GM18519 (cell line): ENCODE measurements around the gene TRIM29.

ENCODE experiments used
- ATAC-seq: cut with Tn5 transposase; IDR thresholded peaks from one replicate; pipeline ENCODE4 v1.9.1; 2021; ENCODE audit warnings: mild to moderate bottlenecking, moderate library complexity; ENCODE audit not compliant: unreplicated experiment, low FRiP score

Gene TRIM29

GRCh38 chr11:120102050-120102863, 35.7 kb downstream of the TRIM29 start:
- ATAC-seq, result no peak

GRCh38 chr11:120098503-120099020, 39.4 kb downstream of the TRIM29 start:
- no peak for ATAC-seq

DNA sequence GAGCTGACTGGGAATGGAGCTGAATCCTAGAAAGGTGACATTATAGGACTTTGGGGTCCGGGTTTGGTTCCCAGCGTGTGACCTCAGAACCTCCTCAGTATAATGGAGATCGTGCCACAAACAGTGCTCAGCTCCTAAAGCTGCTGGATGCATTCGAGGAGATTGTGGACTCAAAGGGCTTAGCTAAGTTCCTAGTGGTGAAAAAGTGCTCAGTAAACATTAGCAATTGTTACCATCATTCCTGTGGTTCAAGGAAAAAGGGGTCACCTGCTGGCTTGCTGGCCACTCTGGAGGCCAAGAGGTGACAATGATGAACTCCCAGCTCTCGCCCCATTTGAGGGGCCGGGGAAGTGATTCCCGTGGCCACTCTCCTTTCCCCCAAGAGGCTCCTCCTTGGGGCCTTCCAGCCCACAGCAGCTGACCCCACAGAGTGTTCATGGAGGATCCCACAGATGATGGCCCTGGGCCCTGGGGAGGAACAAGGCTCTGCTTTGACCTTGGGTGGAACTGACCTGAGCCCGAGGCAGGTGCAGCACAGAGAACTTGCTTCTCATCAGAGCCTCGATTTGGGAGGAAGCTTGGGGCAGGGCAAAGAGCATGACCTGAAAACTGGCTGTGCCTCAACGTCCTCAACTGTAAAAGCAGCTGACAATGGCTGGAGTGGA, 40.1 kb downstream of the TRIM29 start:
- no peak for ATAC-seq

GRCh38 chr11:120096369-120097191, 41.3 kb downstream of the TRIM29 start:
- no peak for ATAC-seq

DNA sequence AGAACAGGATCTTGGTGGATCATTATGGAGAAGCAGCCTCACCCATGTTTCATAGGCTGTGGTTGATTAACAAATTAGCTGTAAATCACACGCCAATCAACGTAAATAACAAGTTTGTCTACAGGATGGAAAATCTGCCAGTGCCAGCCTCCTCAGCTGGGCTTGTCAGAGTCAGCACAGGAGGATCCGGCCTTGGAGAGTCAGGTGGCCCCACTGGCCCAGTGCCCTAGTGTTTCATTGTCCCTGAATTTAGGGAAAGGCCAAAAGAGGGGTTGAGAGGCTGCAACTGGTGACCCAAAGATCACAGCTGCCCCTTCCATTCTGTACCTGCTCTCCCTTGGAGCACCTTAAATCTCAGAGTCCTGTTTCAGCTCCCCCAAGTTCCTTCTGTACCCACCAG, 42.4 kb downstream of the TRIM29 start:
- no peak for ATAC-seq

DNA sequence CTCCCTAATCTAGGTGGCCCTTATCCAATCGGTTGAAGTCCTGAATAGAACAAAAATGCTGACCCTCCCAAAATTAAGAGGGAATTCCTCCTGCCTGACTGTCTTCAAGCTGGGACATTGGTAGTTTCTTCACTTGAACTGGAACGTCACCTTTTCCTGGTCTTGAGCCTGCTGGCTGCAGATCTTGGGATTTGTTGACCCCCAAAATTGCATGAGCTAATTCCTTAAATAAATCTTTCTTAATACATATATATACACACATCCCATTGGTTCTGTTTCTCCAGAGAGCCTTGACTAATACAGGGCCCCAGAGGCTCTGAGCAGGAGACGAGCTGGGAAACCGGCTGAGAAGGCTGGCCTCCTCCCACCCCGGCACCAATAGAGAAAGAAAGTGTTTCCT, 46.2 kb downstream of the TRIM29 start:
- no peak for ATAC-seq

DNA sequence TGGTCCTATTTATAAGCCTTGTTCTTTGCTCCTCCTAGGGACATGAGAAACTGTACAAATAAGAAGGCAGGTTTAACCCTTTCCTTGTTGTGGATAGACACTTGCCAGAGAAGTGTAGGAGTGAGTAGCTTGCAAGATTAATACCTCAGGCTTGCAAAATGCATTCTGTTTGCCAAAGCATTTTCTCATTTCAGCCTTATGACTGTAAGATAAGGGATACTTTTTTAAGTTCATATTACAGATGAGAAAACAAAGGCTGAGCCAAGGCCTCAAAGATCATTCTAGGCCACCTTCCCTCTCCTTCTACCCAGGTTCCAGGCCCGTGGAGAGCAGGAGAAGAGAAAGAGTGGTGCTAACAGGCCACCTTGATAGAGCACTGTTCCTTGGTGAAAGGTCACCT, 46.8 kb downstream of the TRIM29 start:
- ATAC-seq, result no peak

- ATAC-seq, result no peak
Measured at GRCh38 chr11:120090411-120090810, 47.5 kb downstream of the TRIM29 start.

DNA sequence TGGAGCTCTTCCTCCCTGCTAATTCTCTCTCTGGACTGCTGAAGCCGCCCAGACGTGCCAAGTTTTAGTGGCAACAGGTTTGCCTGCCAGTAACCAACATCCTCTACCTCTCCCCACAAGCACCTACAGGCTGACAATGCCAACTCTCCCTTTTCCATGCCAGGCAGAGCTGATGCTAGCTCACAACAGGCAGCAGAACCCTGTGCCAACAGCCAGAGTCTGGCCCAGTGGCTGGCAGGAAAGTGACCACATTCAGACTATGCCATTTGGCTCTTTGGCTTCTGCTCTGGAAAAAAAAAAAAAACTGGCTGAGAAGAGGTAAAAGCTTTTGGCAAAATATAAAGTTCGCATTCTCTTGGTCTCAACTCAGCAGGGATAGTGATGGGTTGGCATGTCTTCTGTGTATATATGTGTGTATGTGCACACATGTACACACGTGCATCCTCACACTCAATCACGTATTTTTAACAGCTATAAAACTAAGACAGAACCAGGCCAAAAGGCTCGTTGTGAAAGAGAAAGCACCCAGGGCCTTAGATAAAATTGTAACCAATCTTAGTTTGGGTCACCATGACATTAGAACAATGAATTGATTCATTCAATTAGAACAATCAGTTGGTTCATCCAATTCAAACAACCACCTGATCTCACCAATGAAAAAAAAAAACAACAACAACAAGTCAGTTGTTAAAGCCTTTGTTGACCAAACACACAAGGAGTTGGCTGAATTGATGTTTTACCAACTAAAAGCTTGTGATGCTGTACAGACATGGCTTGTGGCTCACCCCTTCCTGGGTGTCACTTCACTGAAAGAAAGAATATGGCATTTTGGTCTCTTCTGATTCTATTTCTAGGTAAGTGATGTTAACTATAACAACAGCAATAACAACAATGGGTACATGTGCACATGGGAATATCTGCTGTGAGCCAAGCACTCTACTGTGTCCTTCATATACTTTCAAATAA, 48.6 kb downstream of the TRIM29 start:
- no peak for ATAC-seq

GRCh38 chr11:120088056-120088455, 49.9 kb downstream of the TRIM29 start:
- ATAC-seq, result no peak

DNA sequence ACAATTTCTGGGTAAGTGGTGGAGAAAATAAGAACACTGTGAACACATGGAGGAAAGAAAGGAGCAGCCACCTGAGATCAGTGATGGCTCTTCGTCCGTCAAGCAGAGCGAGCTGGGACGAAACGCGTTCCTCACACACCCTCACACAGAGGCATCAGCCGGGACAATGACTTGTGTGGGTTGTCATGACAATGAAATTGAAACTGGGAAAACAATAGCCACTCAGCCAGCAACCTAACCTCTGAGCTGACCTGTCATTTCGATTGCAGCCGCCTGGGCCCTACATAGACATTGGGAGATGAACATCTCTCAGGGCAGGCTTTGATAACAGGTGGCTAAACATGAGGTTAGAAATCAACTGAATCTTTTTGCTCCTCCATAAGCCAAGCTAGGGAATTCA, 51.3 kb downstream of the TRIM29 start:
- no peak for ATAC-seq

DNA sequence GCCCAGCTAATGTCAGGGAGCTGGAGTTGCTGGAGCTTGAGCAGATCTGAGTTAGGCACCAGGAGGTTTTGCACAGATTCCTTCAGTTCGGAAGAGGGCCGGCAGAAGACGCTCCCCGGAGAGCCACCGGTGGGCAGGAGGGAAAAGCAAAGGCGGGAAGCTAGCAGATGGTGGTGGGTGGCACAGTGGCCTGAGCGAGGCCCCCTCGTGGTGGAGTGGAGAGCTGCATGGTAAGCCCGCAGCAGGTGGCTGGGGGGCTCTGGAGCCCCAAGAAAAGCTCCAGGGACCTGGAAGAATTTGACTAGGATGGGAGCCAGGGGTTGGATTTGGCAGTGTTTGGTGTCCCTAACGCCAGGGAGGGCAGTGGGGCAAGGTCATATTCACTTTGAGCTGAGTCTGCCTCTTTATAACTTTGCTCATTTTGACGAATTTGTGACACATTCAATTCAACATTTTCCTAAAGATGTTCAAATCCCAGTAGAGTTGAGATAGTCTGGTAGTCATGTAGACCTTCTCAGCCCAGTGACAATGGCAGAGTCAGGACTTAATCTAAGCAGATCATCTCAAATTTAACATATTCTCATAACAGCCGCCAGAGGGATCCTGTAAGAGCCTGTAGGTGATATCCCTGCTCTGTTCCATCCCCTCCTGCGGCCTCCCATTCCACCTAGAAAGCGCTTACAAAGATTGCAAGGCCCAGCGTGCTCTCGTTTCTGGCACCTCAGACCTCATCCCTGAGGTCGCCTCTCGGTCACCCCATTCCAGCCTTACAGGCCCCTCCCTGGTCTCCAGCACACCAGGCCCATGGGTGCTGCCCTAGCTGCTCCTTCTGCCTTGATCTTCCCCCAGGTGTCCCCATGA, 57.9 kb downstream of the TRIM29 start:
- no peak for ATAC-seq

GRCh38 chr11:120078397-120078796, 59.5 kb downstream of the TRIM29 start:
- ATAC-seq, result no peak

DNA sequence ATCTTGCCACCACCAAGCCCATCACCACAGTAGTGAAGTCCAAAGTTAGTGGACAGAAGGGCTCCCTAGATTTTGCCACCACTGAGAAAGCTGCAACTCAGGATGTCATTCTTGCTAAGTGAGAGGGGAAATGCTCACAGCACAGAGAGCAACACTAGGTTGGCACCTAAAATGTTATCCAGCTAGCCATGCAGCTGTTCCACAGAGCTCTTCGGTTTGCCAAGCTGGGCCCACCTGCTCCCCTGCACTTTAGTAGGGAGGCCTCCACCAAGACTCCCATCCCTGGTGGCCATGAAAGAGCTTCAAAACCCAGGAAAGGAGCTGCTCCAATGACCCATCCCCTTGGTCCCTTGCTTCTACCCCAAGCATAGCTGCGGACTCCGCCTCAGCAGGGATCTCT, 63.8 kb downstream of the TRIM29 start:
- no peak for ATAC-seq

DNA sequence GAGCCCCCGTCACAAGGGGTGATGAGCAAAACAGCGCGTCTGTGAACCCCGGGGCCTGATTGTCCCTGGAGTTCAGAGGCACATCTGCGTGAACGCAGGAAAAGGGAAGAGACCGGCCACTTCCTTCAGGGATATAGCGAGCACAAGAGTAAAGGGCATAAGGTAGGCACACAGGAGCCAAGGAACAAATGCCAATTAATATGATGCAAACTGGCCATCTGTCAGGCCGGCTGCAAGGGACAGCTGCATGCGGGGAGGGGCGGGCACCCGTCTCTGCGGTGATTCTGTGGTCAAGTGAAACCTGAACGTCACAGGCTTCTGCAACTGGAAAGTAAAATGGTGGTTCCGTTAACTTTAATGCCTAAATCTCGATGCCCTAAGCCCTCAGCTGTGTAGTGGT, 64.7 kb downstream of the TRIM29 start:
- no peak for ATAC-seq

DNA sequence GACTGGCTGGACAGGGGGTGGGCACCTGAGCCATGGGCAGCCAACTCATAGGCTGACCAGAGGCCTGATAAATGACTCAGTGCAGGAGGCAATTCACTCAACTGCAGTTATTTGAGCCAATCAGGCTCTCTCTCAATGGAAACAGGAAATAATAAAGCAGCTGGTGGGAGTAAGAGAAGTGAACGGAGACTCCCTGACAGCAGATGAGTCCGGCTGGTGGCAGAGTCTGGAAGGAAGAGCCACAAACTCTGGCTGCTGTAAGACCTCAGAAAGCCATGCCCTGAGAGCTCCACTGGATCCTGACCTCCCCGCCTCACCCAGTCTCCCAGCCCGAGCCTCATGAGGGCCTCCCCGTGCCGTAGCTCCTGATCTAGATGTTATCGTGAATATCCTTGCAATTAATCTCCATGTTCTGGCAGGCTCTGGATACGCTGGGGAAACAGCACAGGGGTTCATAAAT, 69.8 kb downstream of the TRIM29 start:
- no peak for ATAC-seq

DNA sequence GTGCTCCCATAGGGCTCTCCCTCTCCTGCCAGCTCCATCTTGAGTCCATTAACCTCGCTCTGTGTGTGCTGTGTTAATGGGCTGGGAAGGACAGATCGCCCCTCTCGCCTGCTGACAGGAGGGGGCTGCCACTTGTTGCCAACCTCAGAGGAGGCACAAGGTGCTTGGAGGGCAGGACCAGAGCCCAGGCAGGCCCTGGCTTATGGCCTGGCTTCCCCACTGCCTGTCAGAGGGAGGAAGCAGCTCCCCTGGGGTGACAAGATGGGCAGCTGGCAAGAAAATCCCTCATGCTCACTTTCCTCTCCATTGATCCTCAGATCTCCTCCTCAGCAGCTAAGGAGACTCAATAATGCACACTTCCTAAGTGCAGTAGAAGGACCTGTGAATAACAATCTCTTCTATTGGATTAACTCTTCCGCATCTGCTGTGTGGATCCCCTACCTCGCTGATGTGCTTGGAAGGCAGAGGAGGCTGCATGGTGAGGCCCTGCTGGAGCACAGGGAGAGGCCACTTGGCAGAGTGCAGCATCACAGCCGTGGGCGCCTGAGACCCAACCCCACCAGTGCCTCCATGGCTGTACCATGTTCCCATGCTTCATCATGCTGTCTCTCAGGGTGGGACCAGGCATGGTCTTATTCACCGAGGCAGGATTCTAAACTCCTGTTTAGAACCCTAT, 70.3 kb downstream of the TRIM29 start:
- ATAC-seq, result no peak

DNA sequence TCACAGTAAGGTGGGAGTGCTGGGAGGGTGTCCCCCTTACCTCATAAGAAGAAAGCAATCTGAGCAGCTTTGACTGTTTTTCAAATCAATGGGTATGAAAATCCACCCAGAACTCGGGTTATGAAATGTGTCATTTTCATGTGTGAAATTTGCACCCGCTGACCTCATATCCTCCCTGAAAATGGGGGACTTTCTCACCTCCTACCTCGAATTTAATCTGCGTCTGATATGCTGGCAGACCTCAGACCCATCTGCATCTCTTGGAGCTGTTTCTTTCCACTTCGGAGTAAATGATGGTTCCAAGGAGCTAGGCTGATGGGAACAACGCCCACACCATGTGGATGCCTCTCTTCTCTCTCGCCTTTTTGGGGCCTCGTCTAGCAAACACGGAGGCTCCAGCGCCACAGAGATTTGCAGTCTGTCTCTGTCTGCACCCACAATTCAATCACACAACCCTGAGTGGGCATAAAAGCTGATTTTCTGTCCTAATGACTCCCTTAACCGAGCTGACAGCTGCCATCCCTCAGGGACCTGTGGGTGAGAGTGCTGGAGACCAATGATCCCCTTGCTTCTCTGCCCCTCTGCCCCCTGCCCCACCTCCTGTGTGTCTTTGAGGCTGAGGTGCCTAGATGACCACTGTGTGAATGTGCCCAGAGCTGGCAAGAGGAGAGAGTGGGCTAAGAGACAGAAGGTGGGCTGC, 71.0 kb downstream of the TRIM29 start:
- no peak for ATAC-seq
